Activated CD8-positive, alpha-beta memory T cell treated with anti-CD3 and anti-CD28 coated beads, Interleukin-2, amount 10 ng/mL, durations not matched to agents 7 days and 5 days (primary cell): ENCODE data around the gene PBX4. TPM values are rescaled to one million over a fixed set of nuclear protein-coding genes. Genes with fewer than 3 reads are reported as not detected.
A peak's percentile ranks its signal among the peaks of the same experiment; 100 is the strongest.

ENCODE experiments used
- ATAC-seq: fragments of 150-1000 bp; cut with Tn5 transposase; one replicate; pipeline ENCODE4 v1.10.0; 2021; ENCODE audit warnings: moderate library complexity
- CTCF ChIA-PET: fragments of 350-600 bp; sonication (Branson Sonifier 250); formaldehyde crosslinking; loops from one replicate; lab custom pipeline; 2021; ENCODE audit warnings: antibody characterized with exemption; lab: Charles Lee
- DNase-seq: peaks from one replicate; pipeline ENCODE4 v3.0.0-alpha.2; 2020
- H3K27ac Mint-ChIP-seq: one replicate; pipeline ENCODE4 v1.8.0; 2021; ENCODE audit warnings: mild to moderate bottlenecking, mixed read lengths
- H3K27me3 Mint-ChIP-seq: one replicate; pipeline ENCODE4 v1.8.0; 2021; ENCODE audit warnings: mixed read lengths
- H3K36me3 Mint-ChIP-seq: one replicate; pipeline ENCODE4 v1.8.0; 2021; ENCODE audit warnings: mild to moderate bottlenecking, mixed read lengths
- H3K4me1 Mint-ChIP-seq: one replicate; pipeline ENCODE4 v1.8.0; 2021; ENCODE audit warnings: mixed read lengths
- H3K4me3 Mint-ChIP-seq: one replicate; pipeline ENCODE4 v1.8.0; 2021; ENCODE audit warnings: mild to moderate bottlenecking, moderate library complexity, mixed read lengths
- H3K9me3 Mint-ChIP-seq: one replicate; pipeline ENCODE4 v1.8.0; 2022; ENCODE audit warnings: low read depth, mixed read lengths
- total RNA-seq, 2 experiments: library from RNA; stranded (reverse); gene quantifications; one replicate each; pipeline ENCODE4 v1.2.3, GENCODE V29; 2021

Gene PBX4
- total RNA-seq, 2 experiments from 2014 or later = 39.9 to 62.3 TPM

DNA sequence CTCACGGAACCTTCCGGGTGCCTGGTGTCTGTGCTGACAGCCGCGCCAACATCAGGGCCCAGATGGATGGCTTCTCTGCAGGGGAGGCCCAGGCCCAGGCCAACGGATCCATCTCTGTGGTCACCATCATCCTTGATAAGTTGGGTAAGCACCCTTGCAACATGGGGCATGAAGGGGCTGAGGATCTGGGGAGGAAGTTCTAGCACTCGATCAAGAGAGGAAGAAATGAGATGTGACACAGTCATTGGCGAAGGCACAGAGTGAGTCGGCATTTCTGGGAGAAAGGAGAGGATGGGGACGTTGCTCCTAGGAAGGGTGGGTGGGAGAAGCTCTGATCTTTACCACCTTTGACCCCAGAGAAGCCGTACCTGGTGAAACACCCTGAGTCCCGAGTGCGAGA, 76.0 kb downstream of the PBX4 start:
- no peak overlapping the region for H3K4me3 Mint-ChIP-seq
- H3K36me3 Mint-ChIP-seq = no peaks in the 10 kb centered on the region
- no peak overlapping the region for H3K27ac Mint-ChIP-seq
- DNase-seq (no peak), ATAC-seq (no peak)
- H3K9me3 Mint-ChIP-seq = no peaks in the 10 kb centered on the region
- H3K4me1 Mint-ChIP-seq = peaks cover 23% of the 10 kb centered on the region
- CTCF ChIA-PET = interaction anchor here (1.0 to 2.1 kb wide), 2 partner anchors 10 to 12 kb away, joined by 5 to 7 read pairs; no protein-coding TSS in a partner anchor
- peaks cover 15% of the 10 kb centered on the region for H3K27me3 Mint-ChIP-seq

- CTCF ChIA-PET = interaction anchor here (0.5 to 1.0 kb wide), 4 partner anchors 9 to 120 kb away, joined by 3 to 9 read pairs (median 3); no protein-coding TSS in a partner anchor
- Mint-ChIP-seq H3K9me3 (no peaks in the 10 kb centered on the region), H3K4me3 (no peak overlapping the region), H3K27me3 (peaks cover 19% of the 10 kb centered on the region), H3K27ac (no peak overlapping the region), H3K36me3 (peaks cover 1% of the 10 kb centered on the region), H3K4me1 (peaks cover 25% of the 10 kb centered on the region)
- DNase-seq (no peak), ATAC-seq (no peak)
These were observed 76.9 kb downstream of the PBX4 start for GRCh38 chr19:19541616-19542015.

DNA sequence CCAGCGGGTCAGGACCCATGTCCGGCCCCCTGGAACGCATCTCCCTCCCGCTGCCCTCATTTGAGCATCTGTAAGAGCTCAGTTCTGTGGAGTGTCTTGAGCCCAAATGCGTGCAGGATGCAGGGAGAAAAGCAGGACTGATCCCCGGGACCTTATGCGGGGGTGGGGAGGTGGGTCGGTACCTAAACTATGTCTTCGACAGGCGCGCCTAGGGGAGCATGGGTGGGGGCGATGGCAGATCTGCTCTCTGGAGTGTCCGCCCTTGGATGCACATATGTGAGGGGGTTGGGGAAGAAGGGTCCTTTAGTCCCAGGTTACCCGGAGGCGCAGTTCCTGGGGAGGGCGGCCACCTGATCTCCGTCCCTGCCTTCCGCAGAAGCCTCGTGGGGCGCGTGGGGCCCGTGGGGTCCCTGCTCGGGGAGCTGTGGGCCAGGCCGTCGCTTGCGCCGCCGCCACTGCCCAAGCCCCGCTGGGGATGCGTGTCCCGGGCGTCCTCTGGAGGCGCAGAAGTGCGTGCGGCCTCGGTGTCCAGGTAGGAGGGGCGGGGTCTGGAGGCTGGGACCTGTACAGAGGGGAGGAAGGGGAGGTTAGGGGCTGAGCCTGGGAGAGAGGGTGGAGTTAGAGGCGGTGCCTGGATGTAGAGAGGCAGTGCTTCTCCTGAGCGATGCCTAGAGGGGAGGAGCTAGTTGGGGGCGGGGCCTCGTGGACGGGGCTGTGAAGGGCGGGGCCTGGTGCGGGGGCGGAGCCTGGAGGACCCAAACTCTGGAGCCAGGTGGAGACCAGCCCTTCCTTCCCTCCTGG, 77.6 kb downstream of the PBX4 start:
- H3K36me3 Mint-ChIP-seq = peaks cover 1% of the 10 kb centered on the region
- peak; percentile 88 for ATAC-seq
- H3K9me3 Mint-ChIP-seq = no peaks in the 10 kb centered on the region
- peak overlapping the region; percentile 59 for H3K4me3 Mint-ChIP-seq
- H3K27ac Mint-ChIP-seq = peak overlapping the region; percentile 65
- DNase-seq = peak; percentile 86
- peaks cover 25% of the 10 kb centered on the region for H3K4me1 Mint-ChIP-seq
- CTCF ChIA-PET = interaction anchor here (0.5 to 2.7 kb wide), 6 partner anchors 8 to 121 kb away, joined by 3 to 11 read pairs (median 4); no protein-coding TSS in a partner anchor
- H3K27me3 Mint-ChIP-seq = peaks cover 19% of the 10 kb centered on the region

GRCh38 chr19:19540064-19540714, 78.3 kb downstream of the PBX4 start:
- peaks cover 1% of the 10 kb centered on the region for H3K36me3 Mint-ChIP-seq
- DNase-seq (peak; percentile 87), ATAC-seq (peak; percentile 54)
- H3K9me3 Mint-ChIP-seq = no peaks in the 10 kb centered on the region
- CTCF ChIA-PET = interaction anchor here (1.2 to 2.7 kb wide), 3 partner anchors 11 to 13 kb away, joined by 4 to 11 read pairs (median 4); no protein-coding TSS in a partner anchor
- H3K27ac Mint-ChIP-seq = peak overlapping the region; percentile 65
- H3K4me3 Mint-ChIP-seq = peak overlapping the region; percentile 59
- peaks cover 25% of the 10 kb centered on the region for H3K4me1 Mint-ChIP-seq
- H3K27me3 Mint-ChIP-seq = peaks cover 19% of the 10 kb centered on the region

GRCh38 chr19:19539698-19540063, 78.8 kb downstream of the PBX4 start:
- no peak overlapping the region for H3K4me3 Mint-ChIP-seq
- H3K27ac Mint-ChIP-seq = no peak overlapping the region
- H3K9me3 Mint-ChIP-seq = no peaks in the 10 kb centered on the region
- peaks cover 25% of the 10 kb centered on the region for H3K4me1 Mint-ChIP-seq
- CTCF ChIA-PET = interaction anchor here (1.4 to 2.7 kb wide), 3 partner anchors 12 to 15 kb away, joined by 4 to 11 read pairs (median 6); no protein-coding TSS in a partner anchor
- DNase-seq (no peak), ATAC-seq (no peak)
- peaks cover 19% of the 10 kb centered on the region for H3K27me3 Mint-ChIP-seq
- peaks cover 1% of the 10 kb centered on the region for H3K36me3 Mint-ChIP-seq

- peaks cover 1% of the 10 kb centered on the region for H3K36me3 Mint-ChIP-seq
- no peaks in the 10 kb centered on the region for H3K9me3 Mint-ChIP-seq
- no peak for ATAC-seq
- no peak overlapping the region for H3K27ac Mint-ChIP-seq
- no peak for DNase-seq
- peaks cover 27% of the 10 kb centered on the region for H3K4me1 Mint-ChIP-seq
- peaks cover 19% of the 10 kb centered on the region for H3K27me3 Mint-ChIP-seq
- no peak overlapping the region for H3K4me3 Mint-ChIP-seq
- CTCF ChIA-PET = interaction anchor here (1.0 to 2.7 kb wide), 4 partner anchors 13 to 105 kb away, joined by 4 to 11 read pairs (median 5); partner anchors contain the start of gene GMIP
These were observed 79.7 kb downstream of the PBX4 start for GRCh38 chr19:19538785-19539166.

- no peaks in the 10 kb centered on the region for H3K9me3 Mint-ChIP-seq
- H3K27me3 Mint-ChIP-seq = peaks cover 19% of the 10 kb centered on the region
- DNase-seq (no peak), ATAC-seq (no peak)
- peaks cover 1% of the 10 kb centered on the region for H3K36me3 Mint-ChIP-seq
- CTCF ChIA-PET = interaction anchor here (1.0 to 2.7 kb wide), 5 partner anchors 13 to 105 kb away, joined by 4 to 11 read pairs (median 4); partner anchors contain the start of gene GMIP
- H3K4me3 Mint-ChIP-seq = no peak within 1 kb of the TSS
- H3K4me1 Mint-ChIP-seq = peaks cover 27% of the 10 kb centered on the region
- H3K27ac Mint-ChIP-seq = no peak within 1 kb of the TSS
These were observed 80.3 kb downstream of the PBX4 start, which contains the start of gene CILP2 for GRCh38 chr19:19538061-19538784. CILP2 (plus strand) TSS chr19:19538265; CDS start chr19:19538350, 85 bp downstream.

GRCh38 chr19:19537075-19538048, 81.1 kb downstream of the PBX4 start:
- DNase-seq = no peak
- H3K9me3 Mint-ChIP-seq = no peaks in the 10 kb centered on the region
- peaks cover 19% of the 10 kb centered on the region for H3K27me3 Mint-ChIP-seq
- no peak for ATAC-seq
- CTCF ChIA-PET = interaction anchor here (1.0 kb wide), 1 partner anchor 15 kb away, joined by 4 read pairs; no protein-coding TSS in a partner anchor
- peaks cover 29% of the 10 kb centered on the region for H3K4me1 Mint-ChIP-seq
- no peak overlapping the region for H3K27ac Mint-ChIP-seq
- H3K4me3 Mint-ChIP-seq = no peak overlapping the region
- H3K36me3 Mint-ChIP-seq = peaks cover 1% of the 10 kb centered on the region

GRCh38 chr19:19535311-19536191, 82.9 kb downstream of the PBX4 start:
- no peak for DNase-seq
- H3K27me3 Mint-ChIP-seq = peaks cover 19% of the 10 kb centered on the region
- no peak overlapping the region for H3K4me3 Mint-ChIP-seq
- CTCF ChIA-PET = interaction anchor here (1.5 to 8.0 kb wide), 2 partner anchors 16 to 108 kb away, joined by 5 to 119 read pairs; partner anchors contain the start of gene GMIP
- no peak for ATAC-seq
- H3K4me1 Mint-ChIP-seq = peaks cover 21% of the 10 kb centered on the region
- peak overlapping the region; percentile 21 for H3K27ac Mint-ChIP-seq
- H3K36me3 Mint-ChIP-seq = peaks cover 5% of the 10 kb centered on the region
- H3K9me3 Mint-ChIP-seq = no peaks in the 10 kb centered on the region

GRCh38 chr19:19534556-19535265, 83.8 kb downstream of the PBX4 start:
- ATAC-seq (no peak), DNase-seq (no peak)
- peaks cover 19% of the 10 kb centered on the region for H3K27me3 Mint-ChIP-seq
- peaks cover 19% of the 10 kb centered on the region for H3K4me1 Mint-ChIP-seq
- H3K27ac Mint-ChIP-seq = no peak overlapping the region
- no peak overlapping the region for H3K4me3 Mint-ChIP-seq
- CTCF ChIA-PET = interaction anchor here (1.5 to 8.0 kb wide), 2 partner anchors 17 to 109 kb away, joined by 5 to 119 read pairs; partner anchors contain the start of gene GMIP
- peaks cover 5% of the 10 kb centered on the region for H3K36me3 Mint-ChIP-seq
- no peaks in the 10 kb centered on the region for H3K9me3 Mint-ChIP-seq
